ENCODE results near the gene ADGRA3. TPM values are rescaled to one million over a fixed set of nuclear protein-coding genes. Genes with fewer than 3 reads are reported as not detected.
A peak's percentile ranks its signal among the peaks of the same experiment; 100 is the strongest.

ADGRA3 gene
- total and polyA plus RNA-seq, 2 donors: 11.2 to 13.1 TPM

DNA sequence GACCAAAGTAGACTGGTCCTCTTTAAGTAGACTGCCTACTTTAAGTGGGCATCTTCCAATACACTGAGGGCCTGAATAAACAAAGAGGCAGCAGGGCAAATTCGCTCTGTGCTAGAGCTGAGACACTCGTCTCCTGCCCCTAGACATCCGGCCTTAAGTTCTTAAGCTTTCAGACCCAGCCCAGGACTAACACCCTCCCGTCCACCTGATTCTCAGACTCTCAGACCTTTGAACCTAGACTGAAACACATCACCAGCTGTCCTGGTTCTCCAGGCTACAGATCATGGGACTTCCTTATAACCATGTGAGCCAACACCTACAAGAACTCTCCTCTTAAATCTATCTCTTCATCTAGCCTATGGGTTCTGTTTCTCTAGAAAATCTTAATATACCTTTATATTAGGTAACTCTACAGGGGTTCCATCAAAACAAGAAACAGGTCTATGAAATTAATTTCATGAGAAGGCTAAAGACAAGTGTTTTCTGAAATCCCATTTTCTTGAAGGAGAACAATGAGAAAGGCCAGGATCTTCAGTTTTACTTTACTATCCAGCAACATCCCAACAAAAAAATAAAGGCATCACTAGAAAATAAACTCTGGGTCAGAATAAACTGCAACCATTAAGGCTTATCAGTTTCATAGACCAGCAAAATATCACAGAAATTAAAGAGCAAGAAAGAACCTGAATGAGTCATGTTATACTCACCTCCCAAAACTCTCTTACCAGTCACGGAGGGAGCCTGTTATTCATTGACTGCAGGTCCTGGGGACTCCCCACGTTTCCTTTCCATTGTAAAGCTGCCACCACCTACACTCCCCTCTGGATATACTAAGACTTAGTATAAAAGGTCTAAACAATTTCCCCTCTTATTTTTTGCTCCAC, 14.8 kb downstream of the ADGRA3 start:
- WGBS: 97% methylated on average over 6 of the region's 6 CpGs
- H3K4me3 ChIP-seq (ENCODE audit: low read length in 2 of 2): no peak overlapping the region
- H3K36me3 ChIP-seq (ENCODE audit: control insufficient read depth in 2 of 2, insufficient read depth in 2 of 2, low read length in 1 of 2): no peaks in the 10 kb centered on the region
- peak overlapping the region in 1 of 2 donors; percentile 38 for H3K27ac ChIP-seq (ENCODE audit: low read depth in 1 of 2, low read length in 1 of 2)
- no peaks in the 10 kb centered on the region for H3K4me1 ChIP-seq (ENCODE audit: control insufficient read depth in 2 of 2, insufficient read depth in 2 of 2, low read length in 2 of 2)
- DNase-seq (ENCODE audit: low read depth in 6 of 9, low spot score in 9 of 9): no peak
- no peaks in the 10 kb centered on the region for H3K27me3 ChIP-seq (ENCODE audit: control insufficient read depth in 2 of 2, insufficient read depth in 1 of 2, low read length in 1 of 2)
- no peaks in the 10 kb centered on the region for H3K9me3 ChIP-seq (ENCODE audit: control insufficient read depth in 2 of 2, insufficient read depth in 1 of 2, low read length in 1 of 2)

DNA sequence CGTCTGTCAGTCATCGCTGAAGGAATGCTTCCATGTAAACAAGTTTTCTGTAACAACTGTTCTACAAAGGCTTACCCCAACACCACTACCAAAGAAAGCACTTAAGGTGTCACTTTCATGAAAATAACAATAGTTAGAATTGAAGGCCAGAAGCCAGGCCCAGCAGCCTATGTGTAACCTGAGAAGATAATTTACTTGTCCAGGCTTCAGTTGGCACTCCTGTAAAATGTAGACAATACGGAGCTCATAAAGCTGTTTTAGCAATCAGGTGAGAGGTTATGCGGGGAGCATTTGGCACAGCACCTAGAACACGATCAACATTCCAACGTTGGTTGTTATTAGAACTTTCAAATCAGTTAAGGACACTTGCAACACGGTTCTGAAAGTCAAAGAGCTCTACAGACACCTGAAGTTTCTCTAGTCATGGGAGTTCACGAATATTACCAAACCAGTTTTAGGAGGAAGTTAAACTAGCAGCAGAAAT, 15.7 kb downstream of the ADGRA3 start:
- Histone ChIP-seq H3K9me3 (ENCODE audit: control insufficient read depth in 2 of 2, insufficient read depth in 1 of 2, low read length in 1 of 2) (no peaks in the 10 kb centered on the region), H3K4me1 (ENCODE audit: control insufficient read depth in 2 of 2, insufficient read depth in 2 of 2, low read length in 2 of 2) (no peaks in the 10 kb centered on the region), H3K27ac (ENCODE audit: low read depth in 1 of 2, low read length in 1 of 2) (no peak overlapping the region), H3K4me3 (ENCODE audit: low read length in 2 of 2) (no peak overlapping the region), H3K36me3 (ENCODE audit: control insufficient read depth in 2 of 2, insufficient read depth in 2 of 2, low read length in 1 of 2) (no peaks in the 10 kb centered on the region), H3K27me3 (ENCODE audit: control insufficient read depth in 2 of 2, insufficient read depth in 1 of 2, low read length in 1 of 2) (no peaks in the 10 kb centered on the region)
- DNase-seq (ENCODE audit: low read depth in 6 of 9, low spot score in 9 of 9): no peak
- 91% methylated on average over 8 of the region's 8 CpGs for WGBS

DNA sequence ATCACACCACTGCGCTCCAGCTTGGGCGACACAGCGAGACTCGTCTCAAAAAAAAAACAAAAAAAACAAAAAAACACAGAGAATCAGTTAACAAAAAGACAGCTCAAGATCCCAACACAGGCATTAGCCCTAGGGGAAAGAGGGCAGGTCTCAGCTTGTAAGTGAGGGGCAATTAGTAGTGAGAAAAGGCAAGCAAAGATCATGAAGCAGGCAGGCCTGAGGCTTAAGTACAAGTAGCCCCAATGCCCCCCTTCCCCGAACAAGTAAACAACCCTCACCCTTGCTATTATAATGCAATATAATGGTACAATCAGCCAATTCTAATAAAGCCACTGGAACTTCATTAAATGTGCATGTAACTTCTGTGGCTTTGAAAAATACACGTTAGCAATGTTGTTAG, 17.0 kb downstream of the ADGRA3 start:
- Histone ChIP-seq H3K4me3 (ENCODE audit: low read length in 2 of 2) (no peak overlapping the region), H3K9me3 (ENCODE audit: control insufficient read depth in 2 of 2, insufficient read depth in 1 of 2, low read length in 1 of 2) (no peaks in the 10 kb centered on the region), H3K36me3 (ENCODE audit: control insufficient read depth in 2 of 2, insufficient read depth in 2 of 2, low read length in 1 of 2) (no peaks in the 10 kb centered on the region), H3K27ac (ENCODE audit: low read depth in 1 of 2, low read length in 1 of 2) (no peak overlapping the region), H3K27me3 (ENCODE audit: control insufficient read depth in 2 of 2, insufficient read depth in 1 of 2, low read length in 1 of 2) (no peaks in the 10 kb centered on the region), H3K4me1 (ENCODE audit: control insufficient read depth in 2 of 2, insufficient read depth in 2 of 2, low read length in 2 of 2) (no peaks in the 10 kb centered on the region)
- DNase-seq (ENCODE audit: low read depth in 6 of 9, low spot score in 9 of 9): no peak
- 82% methylated on average over 6 of the region's 6 CpGs for WGBS

DNA sequence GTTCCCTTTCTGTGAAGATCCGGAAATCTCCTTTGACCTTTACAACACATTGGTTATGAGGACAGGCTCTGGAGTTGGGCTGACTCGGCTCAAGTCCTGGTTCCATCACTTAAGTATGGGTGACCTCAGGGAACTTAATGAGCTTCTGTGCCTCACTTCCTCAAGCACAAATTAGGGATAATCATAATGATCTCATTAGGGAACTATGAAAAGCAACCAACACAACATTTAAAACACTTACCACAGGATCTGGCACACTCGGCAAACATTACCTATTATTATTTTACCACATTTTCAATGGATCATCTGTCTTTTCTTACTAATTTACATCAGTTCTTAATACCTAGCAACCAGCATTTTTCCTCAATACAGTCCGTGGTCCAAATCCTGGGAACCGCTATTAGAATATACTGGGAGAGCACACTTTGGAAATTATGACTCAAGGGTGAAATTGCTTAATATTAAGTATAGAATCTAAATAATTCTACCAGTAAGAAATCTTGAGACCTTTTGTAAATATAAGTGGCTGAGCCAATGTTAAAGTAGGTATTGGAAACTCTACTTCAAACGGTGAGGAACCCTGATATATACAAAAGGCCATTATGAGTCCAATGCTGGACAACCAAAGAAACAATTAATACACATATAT, 19.6 kb downstream of the ADGRA3 start:
- no peak for DNase-seq (ENCODE audit: low read depth in 6 of 9, low spot score in 9 of 9)
- 91% methylated on average over 6 of the region's 6 CpGs for WGBS
- H3K4me3 ChIP-seq (ENCODE audit: low read length in 2 of 2): no peak overlapping the region
- H3K4me1 ChIP-seq (ENCODE audit: control insufficient read depth in 2 of 2, insufficient read depth in 2 of 2, low read length in 2 of 2): no peaks in the 10 kb centered on the region
- no peak overlapping the region for H3K27ac ChIP-seq (ENCODE audit: low read depth in 1 of 2, low read length in 1 of 2)
- H3K9me3 ChIP-seq (ENCODE audit: control insufficient read depth in 2 of 2, insufficient read depth in 1 of 2, low read length in 1 of 2): no peaks in the 10 kb centered on the region
- H3K36me3 ChIP-seq (ENCODE audit: control insufficient read depth in 2 of 2, insufficient read depth in 2 of 2, low read length in 1 of 2): no peaks in the 10 kb centered on the region
- H3K27me3 ChIP-seq (ENCODE audit: control insufficient read depth in 2 of 2, insufficient read depth in 1 of 2, low read length in 1 of 2): no peaks in the 10 kb centered on the region

DNA sequence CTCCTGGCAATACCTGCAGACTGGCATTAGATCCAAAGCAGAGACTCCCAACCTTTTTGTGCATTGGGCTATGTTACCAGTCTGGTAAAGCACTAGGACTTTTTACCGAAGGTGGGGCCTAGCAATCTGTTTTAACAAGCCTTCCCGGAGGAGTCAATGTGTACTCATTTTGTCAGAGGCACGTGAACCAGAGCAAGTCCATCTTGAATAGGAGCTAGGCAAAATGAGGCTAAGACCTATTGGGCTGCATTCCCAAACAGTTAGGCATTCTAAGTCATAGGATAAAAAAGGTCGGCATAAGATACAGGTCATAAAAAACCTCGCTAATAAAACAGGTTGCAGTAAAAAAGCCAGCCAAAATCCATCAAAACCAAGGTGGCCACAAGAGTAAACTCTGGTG, 22.3 kb downstream of the ADGRA3 start:
- no peak for DNase-seq (ENCODE audit: low read depth in 6 of 9, low spot score in 9 of 9)
- no peaks in the 10 kb centered on the region for H3K9me3 ChIP-seq (ENCODE audit: control insufficient read depth in 2 of 2, insufficient read depth in 1 of 2, low read length in 1 of 2)
- H3K27ac ChIP-seq (ENCODE audit: low read depth in 1 of 2, low read length in 1 of 2): no peak overlapping the region
- no peaks in the 10 kb centered on the region for H3K4me1 ChIP-seq (ENCODE audit: control insufficient read depth in 2 of 2, insufficient read depth in 2 of 2, low read length in 2 of 2)
- H3K36me3 ChIP-seq (ENCODE audit: control insufficient read depth in 2 of 2, insufficient read depth in 2 of 2, low read length in 1 of 2): no peaks in the 10 kb centered on the region
- H3K27me3 ChIP-seq (ENCODE audit: control insufficient read depth in 2 of 2, insufficient read depth in 1 of 2, low read length in 1 of 2): no peaks in the 10 kb centered on the region
- whole genome bisulfite sequencing: 99% methylated on average over 5 of the region's 5 CpGs
- H3K4me3 ChIP-seq (ENCODE audit: low read length in 2 of 2): no peak overlapping the region

DNA sequence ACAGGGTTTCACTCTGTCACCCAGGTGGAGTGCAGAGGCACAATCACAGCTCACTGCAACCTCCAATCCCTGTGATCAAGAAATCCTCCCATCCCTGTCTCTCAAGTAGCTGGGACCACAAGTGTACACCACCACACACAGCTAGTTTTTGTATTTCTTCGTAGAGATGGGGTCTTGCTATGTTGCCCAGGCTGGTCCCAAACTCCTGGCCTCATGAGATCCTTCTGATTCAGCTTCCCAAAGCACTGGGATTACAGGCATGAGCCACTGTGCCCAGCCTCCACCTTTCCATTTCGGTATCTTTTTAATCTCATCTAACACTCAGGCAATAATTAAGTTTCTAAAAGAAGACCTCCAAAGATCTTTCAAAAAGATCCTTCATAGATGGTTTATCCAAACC, 22.9 kb downstream of the ADGRA3 start:
- WGBS: 96% methylated on average over 2 of the region's 2 CpGs
- H3K27ac ChIP-seq (ENCODE audit: low read depth in 1 of 2, low read length in 1 of 2): no peak overlapping the region
- H3K4me1 ChIP-seq (ENCODE audit: control insufficient read depth in 2 of 2, insufficient read depth in 2 of 2, low read length in 2 of 2): no peaks in the 10 kb centered on the region
- no peak for DNase-seq (ENCODE audit: low read depth in 6 of 9, low spot score in 9 of 9)
- H3K27me3 ChIP-seq (ENCODE audit: control insufficient read depth in 2 of 2, insufficient read depth in 1 of 2, low read length in 1 of 2): no peaks in the 10 kb centered on the region
- no peak overlapping the region for H3K4me3 ChIP-seq (ENCODE audit: low read length in 2 of 2)
- no peaks in the 10 kb centered on the region for H3K36me3 ChIP-seq (ENCODE audit: control insufficient read depth in 2 of 2, insufficient read depth in 2 of 2, low read length in 1 of 2)
- no peaks in the 10 kb centered on the region for H3K9me3 ChIP-seq (ENCODE audit: control insufficient read depth in 2 of 2, insufficient read depth in 1 of 2, low read length in 1 of 2)

DNA sequence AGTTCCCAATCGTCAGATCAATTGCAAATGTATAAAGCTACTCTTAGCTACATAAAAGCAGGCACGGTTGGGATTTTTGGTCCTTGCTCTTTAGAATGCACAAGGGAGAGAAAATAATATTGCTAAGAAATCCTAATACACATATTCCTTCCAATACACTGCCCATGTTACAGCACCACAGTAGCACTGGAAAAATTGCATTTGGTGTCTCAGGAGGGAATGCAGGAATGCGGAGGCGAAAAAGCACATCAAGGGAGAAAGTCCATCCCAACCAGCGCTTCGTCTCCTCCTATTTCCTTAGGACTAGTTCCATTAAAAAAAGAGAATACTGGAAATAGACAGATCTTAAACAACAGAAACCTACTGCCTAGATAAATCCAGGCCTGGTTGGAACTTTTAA, 23.9 kb downstream of the ADGRA3 start:
- Histone ChIP-seq H3K4me3 (ENCODE audit: low read length in 2 of 2) (no peak overlapping the region), H3K36me3 (ENCODE audit: control insufficient read depth in 2 of 2, insufficient read depth in 2 of 2, low read length in 1 of 2) (no peaks in the 10 kb centered on the region), H3K27me3 (ENCODE audit: control insufficient read depth in 2 of 2, insufficient read depth in 1 of 2, low read length in 1 of 2) (no peaks in the 10 kb centered on the region), H3K4me1 (ENCODE audit: control insufficient read depth in 2 of 2, insufficient read depth in 2 of 2, low read length in 2 of 2) (no peaks in the 10 kb centered on the region), H3K9me3 (ENCODE audit: control insufficient read depth in 2 of 2, insufficient read depth in 1 of 2, low read length in 1 of 2) (no peaks in the 10 kb centered on the region), H3K27ac (ENCODE audit: low read depth in 1 of 2, low read length in 1 of 2) (no peak overlapping the region)
- WGBS: 98% methylated on average over 6 of the region's 6 CpGs
- no peak for DNase-seq (ENCODE audit: low read depth in 6 of 9, low spot score in 9 of 9)

DNA sequence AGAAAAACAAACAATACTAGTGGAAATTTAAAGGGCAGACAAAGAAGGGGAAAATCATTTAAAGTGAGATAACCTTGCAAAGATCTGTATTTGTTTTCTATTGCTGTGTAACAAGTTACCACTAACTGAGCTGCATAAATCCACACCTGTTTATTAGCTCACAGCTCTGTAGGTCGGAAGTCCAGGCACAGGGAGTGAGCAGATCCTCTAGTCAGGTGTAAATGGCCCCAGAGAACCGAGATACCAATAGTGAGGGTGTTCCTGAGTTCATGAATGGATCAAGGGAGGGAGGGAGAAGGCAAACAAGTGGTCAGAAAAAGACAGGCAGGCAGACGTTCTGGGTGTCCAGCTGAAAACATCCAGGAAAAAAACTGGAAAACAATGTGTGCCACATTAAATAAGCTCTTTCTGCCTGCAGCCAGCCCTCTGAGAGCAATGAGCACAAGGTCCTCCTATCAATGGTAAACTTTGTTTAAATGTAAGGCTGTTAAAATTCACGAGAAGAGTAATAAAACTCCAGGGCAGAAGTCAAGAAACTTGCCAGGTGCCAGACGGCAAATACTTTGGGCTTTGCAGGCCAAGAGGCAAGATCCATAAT, 25.0 kb downstream of the ADGRA3 start:
- 95% methylated on average over 5 of the region's 5 CpGs for WGBS
- no peak overlapping the region for H3K4me3 ChIP-seq (ENCODE audit: low read length in 2 of 2)
- no peaks in the 10 kb centered on the region for H3K27me3 ChIP-seq (ENCODE audit: control insufficient read depth in 2 of 2, insufficient read depth in 1 of 2, low read length in 1 of 2)
- H3K36me3 ChIP-seq (ENCODE audit: control insufficient read depth in 2 of 2, insufficient read depth in 2 of 2, low read length in 1 of 2): no peaks in the 10 kb centered on the region
- H3K4me1 ChIP-seq (ENCODE audit: control insufficient read depth in 2 of 2, insufficient read depth in 2 of 2, low read length in 2 of 2): no peaks in the 10 kb centered on the region
- no peaks in the 10 kb centered on the region for H3K9me3 ChIP-seq (ENCODE audit: control insufficient read depth in 2 of 2, insufficient read depth in 1 of 2, low read length in 1 of 2)
- DNase-seq (ENCODE audit: low read depth in 6 of 9, low spot score in 9 of 9): no peak
- no peak overlapping the region for H3K27ac ChIP-seq (ENCODE audit: low read depth in 1 of 2, low read length in 1 of 2)

DNA sequence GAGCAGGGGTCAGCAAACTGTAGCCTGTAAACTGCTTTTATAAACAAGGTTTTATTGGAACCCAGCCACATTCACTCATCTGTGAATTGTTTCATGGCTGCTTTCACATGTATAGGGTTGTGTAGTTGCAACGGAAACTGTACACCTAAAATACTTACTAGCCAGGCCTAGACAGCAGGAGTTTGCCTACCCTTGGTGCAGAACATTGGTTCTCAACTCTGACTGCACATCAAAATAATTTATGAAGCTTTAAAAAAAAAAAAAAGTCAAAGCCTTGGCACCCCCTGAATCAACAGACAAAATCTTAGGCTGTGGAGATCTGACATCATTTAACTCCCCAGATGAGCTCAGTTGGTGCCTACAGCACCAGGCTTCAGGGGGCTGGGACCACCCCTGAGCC, 27.8 kb downstream of the ADGRA3 start:
- Histone ChIP-seq H3K36me3 (ENCODE audit: control insufficient read depth in 2 of 2, insufficient read depth in 2 of 2, low read length in 1 of 2) (no peaks in the 10 kb centered on the region), H3K4me1 (ENCODE audit: control insufficient read depth in 2 of 2, insufficient read depth in 2 of 2, low read length in 2 of 2) (no peaks in the 10 kb centered on the region), H3K4me3 (ENCODE audit: low read length in 2 of 2) (no peak overlapping the region), H3K27me3 (ENCODE audit: control insufficient read depth in 2 of 2, insufficient read depth in 1 of 2, low read length in 1 of 2) (no peaks in the 10 kb centered on the region), H3K27ac (ENCODE audit: low read depth in 1 of 2, low read length in 1 of 2) (no peak overlapping the region), H3K9me3 (ENCODE audit: control insufficient read depth in 2 of 2, insufficient read depth in 1 of 2, low read length in 1 of 2) (no peaks in the 10 kb centered on the region)
- no peak for DNase-seq (ENCODE audit: low read depth in 6 of 9, low spot score in 9 of 9)
- WGBS: 98% methylated on average over 1 of the region's 1 CpG

Measured in thymus (tissue), 11 donors.